NCI-H446 (cell line): ENCODE measurements around the gene OLFM3.

Experiments
- DNase-seq, 2 experiments: peaks; one replicate each; lab custom pipeline; 2025; lab: John Stamatoyannopoulos, UW

OLFM3 gene

DNA sequence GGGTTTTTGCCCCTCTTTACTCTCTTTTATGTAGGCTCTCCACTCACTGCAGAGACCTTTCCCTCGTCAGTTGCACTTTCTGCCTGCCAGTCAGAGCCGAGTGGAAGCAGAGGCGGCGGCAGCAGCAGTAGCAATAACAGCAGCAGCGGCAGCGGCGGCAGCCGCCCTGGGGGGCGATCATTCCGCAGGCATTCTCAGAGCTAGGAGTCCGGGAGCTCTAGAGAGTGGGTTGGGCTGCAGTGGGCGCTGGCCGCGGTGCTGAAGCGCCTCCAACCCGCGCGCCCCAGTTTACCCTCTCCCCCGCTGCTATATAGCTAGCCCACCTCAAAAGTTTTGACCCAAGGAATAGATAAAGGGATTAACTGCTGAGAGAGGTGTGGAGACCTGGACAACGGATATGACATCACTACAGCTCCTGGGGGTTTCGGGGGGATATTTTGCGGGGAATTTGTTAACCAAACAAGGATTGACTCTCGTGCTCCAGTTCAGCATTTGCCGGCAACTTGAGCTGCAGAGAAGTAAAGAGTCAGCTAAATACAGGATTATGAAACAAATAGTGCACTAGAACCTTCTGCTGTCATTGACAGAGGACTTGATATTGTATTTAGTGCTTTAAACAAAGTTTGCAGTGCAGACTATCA lies at the start of gene OLFM3:
OLFM3 (minus strand) TSS at position 102 of the 641 bp plus-strand sequence.
- DNase-seq: peak in 1 of 2 experiments; percentile 64

DNA sequence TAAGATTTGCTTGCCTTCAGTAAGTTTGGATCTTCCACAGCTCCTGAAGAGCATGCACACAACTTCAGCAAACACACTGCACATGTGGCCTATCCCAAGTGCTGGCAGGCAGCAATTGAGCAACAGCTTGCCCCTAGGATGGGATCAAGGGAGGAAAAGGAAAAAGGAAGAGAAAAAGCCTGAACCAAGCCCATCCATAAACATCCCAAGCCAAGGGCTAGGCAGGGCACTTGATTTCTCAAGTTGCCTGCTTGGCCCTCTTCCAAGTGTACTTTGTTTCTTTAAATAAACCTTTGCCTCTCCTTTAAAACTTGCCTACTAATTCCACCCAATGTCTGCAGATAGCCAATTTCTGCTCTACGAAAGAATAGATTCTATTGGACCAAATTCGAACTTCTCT lies 49.0 kb upstream of the OLFM3 start:
- peak; percentile 84 to 92 for DNase-seq

DNA sequence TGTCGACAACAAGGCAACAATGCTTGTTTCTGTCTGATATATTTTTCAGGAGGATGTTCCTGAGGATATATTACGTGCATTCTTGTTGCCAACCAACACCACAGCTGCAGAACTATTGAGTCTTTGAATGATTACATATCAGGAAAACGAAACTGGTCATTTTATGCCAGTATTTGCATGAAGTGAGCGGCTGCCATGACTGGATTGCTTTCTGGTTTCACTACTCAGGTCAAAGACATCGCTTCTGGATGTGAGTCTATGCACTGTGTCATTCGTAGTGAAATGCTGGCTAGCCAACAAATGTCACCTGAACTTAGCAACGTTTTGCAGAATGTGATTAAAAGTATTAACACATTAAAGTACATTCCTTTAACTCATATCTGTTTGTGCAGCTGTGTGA lies 35.8 kb upstream of the OLFM3 start:
- DNase-seq: no peak

DNA sequence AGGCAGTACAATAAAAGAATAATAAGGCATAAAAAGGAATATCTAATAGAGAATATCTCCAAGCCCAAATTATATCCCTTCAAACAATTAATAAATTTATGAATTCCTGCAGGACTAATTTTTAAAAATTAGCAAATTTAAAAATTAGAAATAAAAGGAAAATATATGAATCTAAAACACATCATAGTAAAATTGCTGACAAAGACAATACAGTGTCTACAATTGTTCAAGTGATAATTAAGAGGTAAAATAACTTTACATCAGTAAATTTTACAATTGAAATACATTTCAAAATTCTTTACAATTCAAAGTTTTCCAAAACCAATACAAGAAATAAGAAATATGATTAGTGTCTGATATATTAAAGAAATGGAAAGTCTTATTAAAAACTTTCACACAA lies 22.8 kb upstream of the OLFM3 start:
- no peak for DNase-seq

DNA sequence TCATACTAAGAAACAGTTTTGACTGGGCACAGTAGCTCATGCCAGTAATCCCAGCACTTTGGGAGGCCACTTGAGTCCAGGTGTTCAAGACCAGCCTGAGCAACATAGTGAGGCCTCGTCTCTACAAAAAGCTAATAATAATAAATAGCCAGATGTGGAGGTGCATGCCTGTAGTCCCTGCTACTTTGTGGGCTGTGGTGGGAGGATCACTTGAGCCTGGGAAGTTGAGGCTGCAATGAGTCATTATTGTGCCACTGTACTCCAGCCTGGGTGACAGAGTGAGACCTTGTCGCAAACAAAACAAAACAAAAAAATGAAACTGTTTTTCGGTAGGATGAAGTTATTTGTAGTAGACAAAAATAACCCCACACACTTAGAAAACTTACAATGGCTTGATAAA lies 19.0 kb upstream of the OLFM3 start:
- no peak for DNase-seq

DNA sequence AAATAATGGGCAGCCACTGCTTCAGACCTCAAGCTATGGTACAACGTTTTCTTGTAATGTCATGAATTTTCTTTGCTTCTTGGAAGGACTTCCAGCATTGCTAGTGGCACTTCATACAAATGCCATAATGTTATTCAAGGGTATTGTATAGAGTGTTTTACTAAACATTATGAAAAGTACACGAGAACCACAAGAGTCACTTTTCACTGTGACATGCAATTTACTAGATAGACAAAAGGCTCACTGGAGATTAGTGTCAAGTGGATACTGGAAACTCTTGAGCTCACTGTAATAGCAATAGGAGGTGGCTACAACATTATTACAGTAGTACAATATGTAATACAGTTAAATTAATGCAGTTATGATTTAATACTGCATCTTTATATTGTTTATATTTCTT lies 5.3 kb upstream of the OLFM3 start:
- no peak for DNase-seq

DNA sequence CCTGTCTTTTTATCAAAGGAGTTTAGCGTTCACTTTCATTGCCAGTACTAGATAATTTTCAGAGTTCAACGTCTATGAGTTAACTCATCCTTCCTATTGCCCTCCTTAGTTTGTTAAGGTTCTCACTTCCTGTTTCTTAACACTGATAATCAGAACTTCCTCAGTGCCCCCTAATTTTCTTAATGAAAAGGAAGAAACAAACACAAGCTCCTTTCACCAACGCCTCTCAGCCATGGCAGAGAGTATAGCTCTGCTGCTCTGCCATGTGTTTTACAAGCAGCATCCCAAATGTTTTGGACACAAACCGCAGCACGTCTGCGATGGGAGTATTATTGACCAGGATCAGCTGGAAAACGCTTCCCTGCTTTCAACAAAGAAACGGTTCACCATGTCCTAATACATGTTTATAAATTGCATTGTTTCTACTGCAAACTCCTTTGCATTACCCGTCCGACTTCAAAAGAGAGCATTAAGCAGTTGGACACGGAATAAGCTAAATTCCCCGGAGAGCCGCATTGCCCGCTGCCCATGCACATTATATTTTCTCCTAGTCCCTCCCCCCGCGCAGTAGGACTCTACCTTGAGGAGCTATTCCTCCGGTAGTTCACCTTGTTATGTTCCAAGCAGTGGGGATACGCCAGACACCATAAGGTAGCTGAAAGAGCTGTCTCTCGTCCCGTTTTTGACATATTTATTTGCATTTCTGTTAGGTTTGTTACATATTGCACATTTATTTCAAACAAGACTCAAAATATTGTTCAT lies 561 bp downstream of the OLFM3 start:
- peak; percentile 62 to 71 for DNase-seq

DNA sequence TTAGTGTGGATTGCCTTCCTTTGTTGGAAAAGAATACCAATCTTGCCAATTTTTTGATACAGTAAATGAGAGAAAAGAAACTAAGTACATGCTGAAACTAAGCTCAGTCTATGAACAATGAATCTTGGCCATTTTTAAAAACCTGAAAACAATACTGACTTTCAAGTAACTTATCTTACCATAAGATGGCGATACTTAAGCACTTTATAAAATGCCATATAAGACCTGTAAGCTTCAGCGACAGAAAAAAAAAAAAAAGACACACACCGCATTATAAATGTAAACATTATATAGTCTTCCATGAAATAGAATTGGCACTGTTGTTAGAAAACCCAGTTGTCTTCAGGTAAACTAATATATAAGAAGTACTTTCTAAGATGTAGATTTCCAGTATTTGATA lies 3.0 kb downstream of the OLFM3 start:
- DNase-seq: peak; percentile 65 to 79

DNA sequence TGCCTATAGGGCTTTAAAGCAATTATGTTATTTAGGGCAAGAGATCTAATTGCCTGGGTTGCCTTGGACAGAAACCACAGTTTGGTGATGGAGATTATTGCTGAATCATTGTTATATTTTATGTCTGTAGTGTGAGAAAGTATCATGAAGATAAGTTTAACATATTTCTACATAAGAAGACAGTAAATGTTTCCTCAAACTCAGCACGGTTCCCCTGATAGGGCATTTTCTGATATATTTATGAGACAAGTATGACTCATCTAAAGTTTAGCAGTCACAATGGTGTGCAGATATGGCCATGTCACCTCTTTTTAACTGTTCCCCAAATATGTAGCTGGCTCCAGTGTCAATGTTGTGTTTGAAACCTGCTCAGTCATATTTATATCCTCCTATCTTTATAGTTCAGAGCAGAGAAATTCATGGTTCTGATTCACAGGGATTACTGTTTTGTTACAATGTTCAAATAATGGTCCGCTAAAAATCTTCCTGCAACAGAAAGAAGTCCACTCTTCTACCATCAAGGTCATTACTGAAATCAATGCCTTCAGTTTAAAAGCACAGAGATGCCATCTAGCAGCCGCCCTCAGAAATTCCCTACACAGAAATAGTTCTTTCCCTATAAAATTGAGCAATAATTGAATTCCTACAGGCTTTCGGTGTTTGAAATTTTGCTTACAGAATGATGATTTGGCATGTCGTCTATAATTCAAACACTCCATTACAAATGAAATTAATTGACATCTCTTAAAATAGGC lies 3.7 kb downstream of the OLFM3 start:
- DNase-seq: peak; percentile 73 to 84

DNA sequence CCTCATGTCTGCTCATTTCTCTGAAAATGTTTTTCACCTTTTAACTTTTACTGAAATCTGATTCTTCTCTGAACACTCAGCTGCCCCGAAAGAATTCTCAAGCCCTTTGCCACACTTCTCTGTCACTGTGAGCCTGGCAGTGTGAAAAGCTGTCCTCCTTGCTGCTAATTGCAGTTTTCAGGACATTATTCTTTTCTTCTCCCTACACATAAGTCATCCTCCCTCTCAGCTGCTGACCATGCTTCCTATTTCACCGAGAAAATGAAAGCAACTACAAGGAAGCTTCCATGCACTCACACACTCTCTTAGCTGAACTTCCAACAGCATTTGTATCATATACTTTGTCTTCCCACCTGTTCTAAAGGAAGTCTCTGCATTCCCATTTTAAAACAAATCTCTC lies 15.8 kb downstream of the OLFM3 start:
- DNase-seq: no peak

DNA sequence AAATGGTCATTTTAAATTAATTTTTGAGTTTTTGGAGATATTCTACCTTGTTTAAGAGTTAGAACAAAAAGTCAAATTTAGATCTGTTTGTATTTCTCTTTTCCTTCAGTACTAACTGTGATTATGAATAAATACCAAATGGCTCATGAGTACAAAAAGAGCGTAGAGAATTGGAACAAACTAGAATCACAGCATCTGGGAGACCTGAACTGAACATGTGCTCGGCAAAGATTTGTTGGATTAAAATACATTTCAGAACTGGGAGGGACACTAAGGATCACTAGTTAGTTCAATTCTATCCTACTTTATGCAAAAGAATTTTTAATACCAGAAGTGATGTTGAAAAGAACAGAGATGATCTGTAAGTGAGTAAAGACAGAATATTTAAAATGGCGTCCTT lies 19.5 kb downstream of the OLFM3 start:
- DNase-seq: no peak

DNA sequence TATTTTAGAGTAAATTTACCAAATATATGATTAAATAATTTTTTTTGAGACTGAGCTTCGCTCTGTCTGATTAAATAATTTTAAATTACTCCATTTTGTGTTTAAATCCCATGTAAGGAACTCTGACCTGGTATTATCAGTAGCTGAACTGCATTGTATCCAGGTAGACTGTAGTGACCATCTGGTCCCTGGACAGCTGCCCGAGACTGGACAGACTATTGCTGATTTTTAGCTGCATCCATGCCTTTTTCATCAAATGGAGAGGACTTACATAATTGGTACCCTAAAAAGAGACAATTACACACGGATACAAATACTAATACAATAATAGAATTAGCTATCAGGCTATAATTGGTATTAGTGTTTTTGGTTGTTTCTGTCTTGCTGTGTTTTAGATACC lies 20.6 kb downstream of the OLFM3 start:
- DNase-seq: no peak

DNA sequence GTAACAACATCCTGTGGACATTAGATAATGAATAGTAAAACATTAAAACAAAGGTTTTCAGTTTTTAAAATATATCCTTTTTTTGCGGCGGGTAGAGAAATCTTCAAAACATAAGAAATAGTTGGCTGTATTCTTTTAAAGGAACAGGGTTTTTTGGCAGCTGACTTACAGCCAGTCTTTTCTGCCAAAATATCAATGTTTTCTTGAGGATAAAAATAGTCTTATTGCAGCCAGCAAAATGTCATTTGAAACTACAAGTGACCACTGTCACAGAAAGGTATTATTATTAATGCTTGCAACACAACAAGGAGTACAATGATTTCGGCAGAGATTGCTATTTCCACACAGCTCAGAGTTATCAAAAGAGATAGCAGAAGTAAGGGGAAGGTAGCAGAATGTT lies 21.4 kb downstream of the OLFM3 start:
- DNase-seq: peak in 1 of 2 experiments; percentile 49

DNA sequence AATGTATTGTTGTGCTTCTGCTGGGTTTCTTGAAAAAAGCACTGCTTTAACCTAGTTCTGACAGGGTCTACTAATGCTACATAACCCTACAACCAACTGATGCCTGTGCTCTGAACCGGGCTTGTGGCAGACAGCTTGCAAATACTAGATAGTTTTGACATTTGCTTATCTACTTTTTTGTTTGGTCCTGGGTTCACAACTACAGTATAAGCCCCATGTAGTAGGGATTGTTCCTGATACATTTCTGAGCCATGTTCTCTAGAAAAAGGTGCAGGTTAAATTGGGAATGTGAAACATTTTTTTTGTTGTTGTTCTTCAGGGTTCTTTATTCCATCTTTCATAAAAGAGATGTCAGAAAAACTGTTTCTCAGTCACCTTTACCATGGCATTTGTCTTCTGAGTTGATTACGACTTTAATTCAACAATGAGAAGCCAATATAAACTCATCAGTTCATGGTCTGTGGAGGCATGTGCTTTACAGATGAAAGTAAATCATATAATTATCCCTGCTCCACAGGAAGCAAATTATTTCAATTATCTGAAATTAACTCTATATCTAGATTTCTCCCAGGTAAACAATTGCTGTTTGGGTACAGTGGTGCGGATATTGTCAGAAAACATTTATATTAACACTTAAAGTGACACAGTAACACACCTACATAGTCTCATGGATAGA lies 22.0 kb downstream of the OLFM3 start:
- DNase-seq: no peak

DNA sequence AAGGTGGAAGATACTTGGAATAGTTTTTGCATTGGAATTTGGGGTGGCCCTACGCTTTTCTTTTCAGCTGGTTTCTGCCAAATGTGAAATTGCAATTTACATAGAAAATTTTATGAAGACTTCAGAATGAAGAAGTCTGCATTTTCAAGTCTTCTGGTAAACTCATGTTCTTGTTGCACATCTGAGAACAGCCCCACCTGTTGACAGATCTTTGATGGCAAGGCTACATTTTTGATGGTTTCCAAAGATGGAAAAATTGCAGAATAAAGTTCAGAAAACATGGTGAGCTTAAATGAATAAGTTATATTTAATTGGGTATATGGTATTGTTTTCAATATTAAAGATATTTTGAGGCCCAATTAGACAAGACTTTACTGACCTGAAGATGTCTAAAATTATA lies 25.4 kb downstream of the OLFM3 start:
- peak in 1 of 2 experiments; percentile 23 for DNase-seq

DNA sequence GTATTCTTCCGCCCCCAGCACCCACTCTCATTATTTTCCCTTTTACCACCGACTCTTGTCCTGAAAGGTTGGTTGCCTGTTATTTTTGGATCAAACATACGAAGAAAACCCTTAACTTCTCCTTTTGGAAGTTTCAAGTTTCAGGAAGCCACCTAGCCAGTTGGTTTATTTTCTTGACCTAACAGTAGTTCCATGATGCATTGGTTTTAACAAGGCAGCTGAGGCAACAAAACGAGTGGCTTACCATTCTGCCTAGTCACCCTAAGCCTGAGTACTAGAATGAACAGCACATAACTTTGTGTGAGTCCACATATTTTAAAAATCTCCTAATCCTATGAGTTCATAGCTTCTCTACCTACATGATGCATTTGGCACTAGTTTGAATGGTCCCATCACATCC lies 28.9 kb downstream of the OLFM3 start:
- no peak for DNase-seq

DNA sequence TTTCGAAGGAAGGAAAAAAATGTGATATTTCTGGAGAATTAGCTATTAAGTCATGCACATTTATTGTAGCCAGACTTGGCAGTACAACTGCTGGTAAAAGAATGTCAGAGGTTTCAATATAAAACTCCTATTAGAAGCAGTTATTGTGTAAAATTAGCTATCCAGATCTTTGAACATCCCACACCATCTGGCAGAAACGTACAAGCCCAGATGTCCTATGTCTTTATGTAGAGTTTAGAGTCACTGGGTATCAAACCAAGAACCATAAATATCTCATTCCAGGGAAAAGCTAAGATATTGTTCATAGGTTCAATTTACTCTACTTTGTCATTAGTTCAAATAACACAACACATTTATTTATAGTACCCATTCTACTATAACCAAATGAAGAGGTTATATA lies 31.4 kb downstream of the OLFM3 start:
- peak; percentile 76 to 85 for DNase-seq

DNA sequence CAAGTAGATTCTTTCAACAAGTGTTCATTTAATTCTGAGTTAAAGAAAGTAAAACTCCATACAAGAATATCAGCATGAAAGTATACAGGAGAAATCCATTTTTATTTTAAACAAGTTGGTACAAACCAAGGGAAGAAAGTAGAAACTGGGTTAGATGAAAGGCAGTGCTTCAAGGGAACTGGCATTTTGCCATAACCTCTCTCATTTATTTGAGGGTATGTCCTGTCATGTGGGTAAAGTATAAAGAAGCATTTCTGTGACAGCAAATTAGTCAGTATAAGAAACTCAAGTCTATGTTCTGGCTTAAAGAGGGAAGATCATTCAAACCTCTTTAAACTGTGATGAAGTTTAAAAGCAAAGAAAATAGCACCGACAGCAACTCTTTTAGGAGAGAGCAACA lies 32.0 kb downstream of the OLFM3 start:
- DNase-seq: peak; percentile 56 to 84

DNA sequence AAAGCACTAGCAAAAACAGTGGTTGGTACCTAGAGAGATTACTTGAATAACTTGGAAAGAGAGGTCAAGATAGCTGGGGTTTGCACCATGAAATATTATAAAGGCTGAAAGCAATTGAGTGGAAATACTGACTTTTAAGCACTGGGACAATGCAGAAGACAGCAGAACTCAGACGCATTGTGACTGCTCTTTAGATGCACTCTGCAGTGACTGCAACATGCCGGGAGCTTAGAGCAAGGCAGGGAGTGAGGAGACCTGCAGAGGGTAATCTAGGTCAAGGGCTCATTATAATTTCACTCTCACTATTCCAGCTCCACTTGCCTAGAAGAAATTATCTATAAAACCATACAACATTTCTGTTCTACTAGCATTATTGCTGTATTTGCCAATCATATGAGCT lies 36.6 kb downstream of the OLFM3 start:
- DNase-seq: peak in 1 of 2 experiments; percentile 31

DNA sequence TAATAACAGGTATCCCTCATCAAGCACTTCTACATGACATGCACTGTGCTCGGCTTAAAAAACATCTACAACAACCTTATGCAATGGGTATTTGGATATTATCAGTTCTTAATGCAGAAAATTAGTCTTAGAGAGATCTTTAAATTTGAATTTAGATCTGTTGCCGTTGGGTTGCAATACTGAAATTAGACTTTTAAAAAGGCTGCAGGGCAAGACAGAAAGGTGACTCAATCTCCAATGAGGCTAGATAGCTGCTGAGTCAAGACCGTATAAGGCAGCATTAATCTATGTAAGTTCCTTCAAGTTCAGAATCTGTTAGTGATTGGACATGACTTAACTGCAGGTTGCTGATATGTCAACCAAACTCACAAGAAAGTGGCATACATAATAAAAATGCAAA lies 37.3 kb downstream of the OLFM3 start:
- DNase-seq: peak in 1 of 2 experiments; percentile 58

DNA sequence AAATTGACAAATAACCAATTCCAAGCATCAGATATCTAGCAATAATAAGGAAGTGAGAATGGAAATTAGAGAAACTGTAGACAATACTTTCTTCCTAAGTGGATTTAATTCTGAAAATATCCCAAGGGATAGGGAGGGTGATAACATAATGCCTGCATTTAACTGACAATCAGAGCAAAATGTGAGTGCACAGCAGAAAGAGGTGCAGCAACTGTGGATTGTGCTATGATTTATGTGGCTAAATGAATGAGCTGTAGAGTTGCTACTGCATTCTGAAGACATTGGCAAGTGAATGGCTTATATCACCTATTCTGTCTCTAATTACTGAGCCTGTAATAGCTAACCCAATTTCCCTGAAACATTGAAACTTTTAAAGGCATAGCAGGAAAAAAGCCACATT lies 39.0 kb downstream of the OLFM3 start:
- DNase-seq: no peak

DNA sequence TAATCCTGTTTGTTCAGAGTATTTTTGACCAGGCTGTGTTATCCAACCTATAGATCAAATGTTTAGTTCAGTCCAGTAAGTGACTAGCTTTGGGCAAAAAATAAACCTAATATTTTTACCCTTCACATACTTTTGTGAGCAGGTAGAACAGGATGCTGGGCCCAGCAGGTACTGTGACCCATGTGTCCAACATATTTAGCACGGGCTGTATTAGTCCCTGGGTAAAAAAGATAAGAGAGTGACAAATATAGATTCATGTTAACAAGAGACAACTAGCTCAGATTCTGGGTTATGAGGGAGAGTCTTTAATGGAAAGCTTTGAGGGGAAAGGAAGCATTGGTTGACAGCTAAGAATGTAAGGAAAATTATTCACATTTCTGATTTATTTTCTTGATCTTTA lies 43.1 kb downstream of the OLFM3 start:
- no peak for DNase-seq
